22Rv1 (cell line): ENCODE data around the gene ARHGAP29.

Experiments
- H3K27ac ChIP-seq: fragments of 450-650 bp; 2 replicates; pipeline ENCODE4 v1.5.1; 2017
- ZFX ChIP-seq: fragments of 450-650 bp; IDR thresholded peaks from 2 replicates; pipeline ENCODE4 v1.6.1; 2017; ENCODE audit warnings: antibody characterized with exemption, borderline replicate concordance
- TF ChIP-seq, protein P1 (sequence below): fragments of 450-650 bp; IDR thresholded peaks from 2 replicates; pipeline ENCODE4 v1.5.1; 2017; ENCODE audit warnings: mild to moderate bottlenecking

Gene ARHGAP29

DNA sequence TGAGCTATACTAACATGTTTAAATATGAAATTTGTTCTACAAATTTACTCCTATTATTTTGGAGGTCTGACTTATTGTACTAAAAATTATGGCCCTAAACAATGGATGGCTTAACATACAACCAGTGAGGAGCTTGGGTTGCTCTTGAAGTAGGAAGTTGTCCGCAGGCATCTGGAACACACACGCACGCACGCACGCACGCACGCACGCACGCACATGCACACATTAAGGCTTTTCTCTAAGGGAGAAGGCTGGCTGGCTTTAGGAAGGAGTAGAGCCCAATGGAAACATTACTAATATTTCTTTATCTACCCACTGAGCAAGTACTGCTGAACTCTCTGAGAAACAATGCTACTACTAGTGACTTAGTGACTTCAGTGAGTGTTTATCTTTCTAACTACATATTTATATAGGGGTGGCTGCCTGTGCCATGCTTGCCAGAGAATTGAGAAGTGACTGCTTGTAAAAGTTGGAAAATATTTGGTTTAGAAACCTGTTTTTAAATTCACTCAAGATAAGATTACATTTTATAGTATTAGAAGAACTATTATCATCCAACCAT lies 16.2 kb upstream of the ARHGAP29 start:
- no peak for TF ChIP-seq ZFX
- TF ChIP-seq, protein P1, sequence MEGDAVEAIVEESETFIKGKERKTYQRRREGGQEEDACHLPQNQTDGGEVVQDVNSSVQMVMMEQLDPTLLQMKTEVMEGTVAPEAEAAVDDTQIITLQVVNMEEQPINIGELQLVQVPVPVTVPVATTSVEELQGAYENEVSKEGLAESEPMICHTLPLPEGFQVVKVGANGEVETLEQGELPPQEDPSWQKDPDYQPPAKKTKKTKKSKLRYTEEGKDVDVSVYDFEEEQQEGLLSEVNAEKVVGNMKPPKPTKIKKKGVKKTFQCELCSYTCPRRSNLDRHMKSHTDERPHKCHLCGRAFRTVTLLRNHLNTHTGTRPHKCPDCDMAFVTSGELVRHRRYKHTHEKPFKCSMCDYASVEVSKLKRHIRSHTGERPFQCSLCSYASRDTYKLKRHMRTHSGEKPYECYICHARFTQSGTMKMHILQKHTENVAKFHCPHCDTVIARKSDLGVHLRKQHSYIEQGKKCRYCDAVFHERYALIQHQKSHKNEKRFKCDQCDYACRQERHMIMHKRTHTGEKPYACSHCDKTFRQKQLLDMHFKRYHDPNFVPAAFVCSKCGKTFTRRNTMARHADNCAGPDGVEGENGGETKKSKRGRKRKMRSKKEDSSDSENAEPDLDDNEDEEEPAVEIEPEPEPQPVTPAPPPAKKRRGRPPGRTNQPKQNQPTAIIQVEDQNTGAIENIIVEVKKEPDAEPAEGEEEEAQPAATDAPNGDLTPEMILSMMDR, result no peak
- H3K27ac ChIP-seq, result peak overlapping the region; percentile 67

DNA sequence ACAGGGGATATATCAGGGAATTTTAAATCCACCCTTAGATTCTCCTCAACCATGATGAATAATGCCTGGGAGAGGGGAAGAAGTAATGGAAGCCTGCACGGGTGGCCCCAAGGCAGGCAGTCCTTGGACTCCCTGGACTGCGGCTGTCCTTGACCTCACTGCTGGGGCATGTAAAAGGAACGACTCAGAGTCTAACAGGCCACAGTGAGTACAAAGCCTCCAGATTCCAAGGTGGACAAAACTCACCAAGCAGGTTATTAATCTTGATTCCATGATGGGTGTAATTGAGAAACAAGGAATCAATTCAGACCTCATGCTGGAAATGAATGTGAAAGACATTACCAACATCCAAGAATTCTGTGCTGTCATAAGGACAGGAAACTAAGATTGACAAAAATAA lies 13.0 kb upstream of the ARHGAP29 start:
- TF ChIP-seq ZFX, result no peak
- H3K27ac ChIP-seq, result peak overlapping the region; percentile 14; the same call in 1 of the 2 replicates

DNA sequence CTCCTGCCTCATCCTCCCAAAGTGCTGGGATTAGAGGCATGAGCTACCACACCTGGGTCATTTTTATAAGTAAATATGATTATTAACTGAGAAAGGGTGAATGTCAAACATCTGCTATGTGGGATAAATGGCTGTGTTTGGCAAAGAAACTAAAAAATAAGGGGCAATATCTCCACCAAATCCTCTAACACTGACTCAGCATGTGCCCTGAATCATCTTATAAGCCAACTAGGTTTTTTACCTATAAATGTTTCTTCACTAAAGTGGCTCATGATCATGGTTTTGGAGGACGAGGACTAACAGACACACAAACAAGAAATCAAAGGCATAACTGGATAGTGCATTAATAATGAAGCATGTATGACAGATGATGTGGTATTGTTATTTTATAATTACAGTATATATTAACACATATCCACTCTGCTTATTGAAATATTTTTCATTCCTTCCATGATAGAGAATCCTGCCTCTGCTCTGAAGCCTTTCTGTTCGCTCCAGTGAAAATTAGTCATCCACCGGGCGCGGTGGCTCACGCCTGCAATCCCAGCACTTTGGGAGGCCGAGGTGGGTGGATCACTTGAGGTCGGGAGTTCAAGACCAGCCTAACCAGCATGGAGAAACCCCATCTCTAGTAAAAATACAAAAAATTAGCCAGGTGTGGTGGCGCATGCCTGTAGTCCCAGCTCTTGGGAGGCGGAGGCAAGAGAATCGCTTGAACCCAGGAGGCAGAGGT lies 11.7 kb upstream of the ARHGAP29 start:
- no peak for TF ChIP-seq ZFX
- TF ChIP-seq, protein P1, result no peak
- no peak overlapping the region for H3K27ac ChIP-seq

DNA sequence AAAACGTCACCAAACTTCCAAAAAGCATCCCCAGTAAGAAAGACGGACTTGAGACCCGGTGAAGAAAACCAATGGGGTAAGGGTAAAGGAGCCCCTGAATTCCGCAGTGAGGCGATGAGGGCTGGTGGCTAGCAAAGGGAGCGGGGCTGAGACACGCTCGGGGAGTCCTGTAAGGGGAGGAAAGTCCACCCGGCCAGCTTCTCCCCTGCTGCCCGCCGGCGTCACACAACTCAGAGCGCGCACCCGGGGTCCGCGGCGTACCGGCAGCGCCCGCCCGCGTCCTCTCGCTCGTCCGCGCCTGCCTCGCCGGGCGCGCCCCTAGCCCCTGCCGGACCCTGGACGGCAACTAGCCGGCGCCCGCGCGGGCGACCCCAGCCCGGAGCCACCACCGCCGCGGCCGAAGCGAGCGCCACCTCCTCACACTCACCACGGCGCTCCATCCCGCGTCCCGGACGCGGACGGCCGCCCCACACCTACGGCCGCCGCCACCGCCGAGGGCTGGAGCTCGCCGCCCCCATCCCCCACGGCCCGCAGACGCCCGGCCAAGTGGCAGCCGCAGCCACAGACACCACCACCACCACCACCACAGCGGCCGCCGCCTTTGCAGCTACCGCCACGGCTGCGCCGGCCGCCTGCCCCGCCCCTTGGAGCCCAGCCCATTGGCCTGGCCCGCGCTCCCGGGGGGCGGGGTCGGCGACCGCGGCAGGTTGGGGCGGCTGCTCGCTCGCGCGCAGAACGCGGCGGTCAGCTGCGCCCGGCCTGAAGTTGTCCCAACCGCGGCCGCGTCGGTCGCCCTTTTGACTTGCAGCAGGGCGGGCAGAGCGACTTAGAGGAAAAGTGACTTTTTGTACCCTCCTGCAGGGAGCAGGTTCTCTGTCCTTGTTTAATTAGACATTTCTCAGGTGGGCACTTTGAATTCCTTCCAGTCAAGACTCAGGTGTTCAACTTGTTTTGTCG lies 10.0 kb upstream of the ARHGAP29 start:
- H3K27ac ChIP-seq, result peak overlapping the region; percentile 58
- TF ChIP-seq, protein P1, result no peak

DNA sequence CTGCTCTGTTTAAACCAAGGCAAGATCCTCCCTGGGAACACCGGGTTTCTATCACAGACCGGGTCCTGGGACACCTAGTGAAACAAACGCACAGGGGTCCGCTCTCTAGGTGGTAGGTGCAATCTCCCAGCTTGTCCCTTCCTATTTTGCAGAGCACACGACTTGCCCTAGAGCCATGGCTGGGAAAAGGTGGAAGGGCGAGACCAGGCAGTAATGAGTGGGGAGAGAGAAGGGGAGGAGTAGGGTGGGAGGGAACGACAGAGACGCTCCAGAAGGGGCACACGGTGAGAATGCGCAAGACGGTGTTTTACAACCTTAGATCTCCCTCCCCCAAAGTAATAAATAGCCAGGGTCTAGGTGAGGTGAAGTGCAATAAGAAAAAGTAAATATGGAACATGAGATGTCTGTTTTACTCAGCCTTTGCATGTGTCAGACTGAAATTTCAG lies 9.3 kb upstream of the ARHGAP29 start:
- TF ChIP-seq, protein P1, result no peak
- TF ChIP-seq ZFX, result no peak
- H3K27ac ChIP-seq, result peak overlapping the region; percentile 58; the same call in 1 of the 2 replicates

DNA sequence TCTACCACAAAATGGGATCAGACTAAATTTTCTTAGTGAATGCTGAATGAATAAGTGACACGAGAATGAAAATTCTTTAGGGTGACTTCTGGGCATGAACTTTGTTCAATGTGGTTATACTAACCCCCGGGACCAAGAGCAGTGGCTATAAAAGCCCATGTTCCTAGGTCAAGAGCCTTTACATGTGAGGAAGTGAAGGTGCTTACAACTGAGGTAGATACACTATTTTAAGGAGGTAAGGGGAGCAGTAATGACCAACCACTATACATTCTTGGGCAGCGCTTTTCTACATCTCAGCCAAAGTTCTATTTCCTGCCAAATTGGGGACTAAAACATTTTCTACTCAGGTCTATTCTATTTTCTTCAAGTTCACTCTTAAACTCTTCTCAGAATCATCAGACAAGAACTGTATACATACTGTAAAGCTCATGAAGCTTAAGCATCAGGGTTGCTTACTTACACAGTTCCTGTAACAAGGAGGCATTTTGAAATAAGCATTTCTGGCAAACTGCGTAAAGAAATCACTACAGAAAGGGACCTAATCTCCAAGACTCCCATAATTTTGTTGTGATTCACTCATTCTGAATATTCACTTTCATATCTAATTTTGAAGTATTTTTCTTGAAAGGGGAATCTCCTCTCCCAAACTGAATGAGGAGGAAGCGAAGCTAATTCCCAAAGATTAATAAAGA lies 8.5 kb upstream of the ARHGAP29 start:
- TF ChIP-seq, protein P1, result no peak
- peak overlapping the region; percentile 58; the same call in 1 of the 2 replicates for H3K27ac ChIP-seq

DNA sequence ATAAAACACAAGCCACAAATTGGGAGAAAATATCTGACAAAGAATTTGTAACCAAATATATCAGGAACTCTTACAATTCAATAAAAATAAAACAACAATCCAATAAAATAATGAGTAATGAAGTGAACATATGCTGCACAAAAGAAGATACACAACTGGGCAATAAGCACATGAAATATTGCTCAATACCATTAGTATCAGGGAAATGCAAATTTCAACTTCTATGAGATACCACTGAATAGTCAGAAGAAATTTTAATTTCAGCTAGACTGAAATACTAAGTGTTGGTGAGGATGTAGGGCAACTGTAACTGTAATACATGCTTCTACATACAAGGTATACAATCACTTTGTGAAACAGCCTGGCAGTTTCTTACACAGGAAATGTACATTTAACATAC lies 7.4 kb upstream of the ARHGAP29 start:
- TF ChIP-seq, protein P1, result no peak
- TF ChIP-seq ZFX, result no peak
- no peak overlapping the region for H3K27ac ChIP-seq
